ENCODE measurements around the gene SPATA20. TPM values are rescaled to one million over a fixed set of nuclear protein-coding genes. Genes with fewer than 3 reads are reported as not detected.

The SPATA20 gene
- total RNA-seq, 2 experiments from 2014 or later, result 23.9 to 27.3 TPM

DNA sequence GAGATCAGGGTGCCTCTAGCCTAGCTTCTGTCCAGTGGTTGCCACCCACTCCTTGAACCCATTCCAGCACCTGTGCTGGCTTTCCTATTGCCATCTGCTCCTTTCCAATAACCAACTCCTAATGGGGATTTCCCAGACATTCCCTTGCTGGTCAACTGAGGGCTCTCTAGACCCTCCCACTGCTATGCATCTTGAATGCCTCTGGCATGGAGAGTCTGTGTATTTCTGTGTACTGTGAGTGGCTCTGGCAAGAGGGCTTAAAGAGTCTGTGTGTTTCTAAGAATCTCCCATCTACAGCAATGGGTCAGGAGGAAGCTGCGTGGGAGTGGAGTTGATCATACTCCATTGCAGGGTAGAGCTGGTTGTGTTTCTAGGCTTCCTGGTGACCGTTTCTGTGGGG is 25.5 kb upstream of the SPATA20 start:
- POLR2A ChIA-PET, result no interaction called here
- no peaks in the 10 kb centered on the region for H3K9me3 Mint-ChIP-seq (ENCODE audit: insufficient read depth)
- H3K27me3 Mint-ChIP-seq (ENCODE audit: low read depth), result no peaks in the 10 kb centered on the region
- H3K27ac Mint-ChIP-seq, result no peak overlapping the region
- H3K4me3 Mint-ChIP-seq, result no peak overlapping the region
- H3K36me3 Mint-ChIP-seq (ENCODE audit: low read depth), result no peaks in the 10 kb centered on the region
- CTCF ChIA-PET, result no interaction called here
- DNase-seq, result no peak
- H3K4me1 Mint-ChIP-seq (ENCODE audit: low read depth), result peaks cover 1% of the 10 kb centered on the region
- no peak for ATAC-seq

DNA sequence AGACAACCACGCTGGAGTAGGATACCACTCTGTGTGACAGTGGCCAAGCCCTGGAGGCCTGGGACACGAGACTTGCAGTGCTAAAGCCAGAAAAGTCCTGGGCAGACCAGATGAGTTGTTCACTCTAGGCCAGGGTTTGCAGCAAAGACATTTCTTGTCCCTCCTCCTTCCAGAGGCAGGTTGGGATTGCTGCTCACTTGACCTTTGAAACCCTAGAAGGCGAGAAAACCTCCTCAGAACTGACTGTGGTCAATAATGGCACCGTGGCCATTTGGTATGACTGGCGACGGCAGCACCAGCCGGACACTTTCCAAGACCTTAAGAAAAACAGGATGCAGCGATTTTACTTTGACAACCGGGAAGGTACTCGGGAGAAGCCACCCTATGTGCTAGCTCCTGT is 24.2 kb upstream of the SPATA20 start:
- CTCF ChIA-PET, result no interaction called here
- Mint-ChIP-seq H3K4me3 (no peak overlapping the region), H3K9me3 (ENCODE audit: insufficient read depth) (no peaks in the 10 kb centered on the region)

GRCh38 chr17:50523208-50523607 is 23.8 kb upstream of the SPATA20 start:
- ChIA-PET POLR2A (no interaction called here), CTCF (no interaction called here)
- Mint-ChIP-seq H3K9me3 (ENCODE audit: insufficient read depth) (no peaks in the 10 kb centered on the region), H3K27me3 (ENCODE audit: low read depth) (no peaks in the 10 kb centered on the region), H3K36me3 (ENCODE audit: low read depth) (no peaks in the 10 kb centered on the region), H3K27ac (no peak overlapping the region), H3K4me3 (no peak overlapping the region), H3K4me1 (ENCODE audit: low read depth) (peaks cover 1% of the 10 kb centered on the region)
- DNase-seq (no peak), ATAC-seq (no peak)

More for the DNA sequence above, 24.2 kb upstream of the SPATA20 start:
- ATAC-seq (no peak), DNase-seq (no peak)
- no peaks in the 10 kb centered on the region for H3K27me3 Mint-ChIP-seq (ENCODE audit: low read depth)
- H3K4me1 Mint-ChIP-seq (ENCODE audit: low read depth), result peaks cover 1% of the 10 kb centered on the region
- H3K27ac Mint-ChIP-seq, result no peak overlapping the region
- H3K36me3 Mint-ChIP-seq (ENCODE audit: low read depth), result no peaks in the 10 kb centered on the region
- POLR2A ChIA-PET, result interaction anchor here (0.6 kb wide), 1 partner anchor 197 kb away, joined by 5 read pairs; the partner anchor contains the start of gene LUC7L3

- Mint-ChIP-seq H3K36me3 (ENCODE audit: low read depth) (no peaks in the 10 kb centered on the region), H3K27ac (no peak overlapping the region), H3K4me3 (no peak overlapping the region), H3K27me3 (ENCODE audit: low read depth) (peaks cover 2% of the 10 kb centered on the region), H3K9me3 (ENCODE audit: insufficient read depth) (no peaks in the 10 kb centered on the region), H3K4me1 (ENCODE audit: low read depth) (peaks cover 1% of the 10 kb centered on the region)
- DNase-seq, result no peak
- ChIA-PET POLR2A (no interaction called here), CTCF (interaction anchor here (1.2 to 1.7 kb wide), 2 partner anchors 23 to 46 kb away, joined by 3 read pairs; no protein-coding TSS in a partner anchor)
- ATAC-seq, result no peak
Observed at GRCh38 chr17:50524838-50525237, 22.1 kb upstream of the SPATA20 start.

GRCh38 chr17:50527155-50527762 is 19.7 kb upstream of the SPATA20 start:
- Mint-ChIP-seq H3K27ac (no peak overlapping the region), H3K27me3 (ENCODE audit: low read depth) (peaks cover 16% of the 10 kb centered on the region), H3K4me1 (ENCODE audit: low read depth) (peaks cover 4% of the 10 kb centered on the region), H3K36me3 (ENCODE audit: low read depth) (no peaks in the 10 kb centered on the region), H3K4me3 (no peak overlapping the region), H3K9me3 (ENCODE audit: insufficient read depth) (no peaks in the 10 kb centered on the region)
- ATAC-seq (no peak), DNase-seq (no peak)
- CTCF ChIA-PET, result interaction anchor here (0.7 to 1.0 kb wide), 2 partner anchors 44 to 48 kb away, joined by 3 read pairs; no protein-coding TSS in a partner anchor
- POLR2A ChIA-PET, result interaction anchor here (0.6 to 2.1 kb wide), 2 partner anchors 16 to 18 kb away, joined by 4 to 6 read pairs; no protein-coding TSS in a partner anchor

- Mint-ChIP-seq H3K27ac (no peak overlapping the region), H3K4me3 (no peak overlapping the region), H3K4me1 (ENCODE audit: low read depth) (peaks cover 7% of the 10 kb centered on the region), H3K36me3 (ENCODE audit: low read depth) (no peaks in the 10 kb centered on the region), H3K9me3 (ENCODE audit: insufficient read depth) (no peaks in the 10 kb centered on the region), H3K27me3 (ENCODE audit: low read depth) (peaks cover 23% of the 10 kb centered on the region)
- ATAC-seq (no peak), DNase-seq (no peak)
- ChIA-PET POLR2A (interaction anchor here (0.6 to 2.1 kb wide), 2 partner anchors 16 to 19 kb away, joined by 4 to 6 read pairs; no protein-coding TSS in a partner anchor), CTCF (interaction anchor here (1.0 kb wide), 1 partner anchor 49 kb away, joined by 3 read pairs; no protein-coding TSS in a partner anchor)
Observed at GRCh38 chr17:50527949-50528474, 19.0 kb upstream of the SPATA20 start.

GRCh38 chr17:50529849-50530248 is 17.1 kb upstream of the SPATA20 start:
- CTCF ChIA-PET, result interaction anchor here (1.7 kb wide), 1 partner anchor 12 kb away, joined by 4 read pairs; no protein-coding TSS in a partner anchor
- ATAC-seq (no peak), DNase-seq (no peak)
- Mint-ChIP-seq H3K36me3 (ENCODE audit: low read depth) (no peaks in the 10 kb centered on the region), H3K4me1 (ENCODE audit: low read depth) (peaks cover 15% of the 10 kb centered on the region), H3K27ac (no peak overlapping the region), H3K9me3 (ENCODE audit: insufficient read depth) (no peaks in the 10 kb centered on the region), H3K27me3 (ENCODE audit: low read depth) (peaks cover 41% of the 10 kb centered on the region), H3K4me3 (no peak overlapping the region)
- POLR2A ChIA-PET, result no interaction called here

DNA sequence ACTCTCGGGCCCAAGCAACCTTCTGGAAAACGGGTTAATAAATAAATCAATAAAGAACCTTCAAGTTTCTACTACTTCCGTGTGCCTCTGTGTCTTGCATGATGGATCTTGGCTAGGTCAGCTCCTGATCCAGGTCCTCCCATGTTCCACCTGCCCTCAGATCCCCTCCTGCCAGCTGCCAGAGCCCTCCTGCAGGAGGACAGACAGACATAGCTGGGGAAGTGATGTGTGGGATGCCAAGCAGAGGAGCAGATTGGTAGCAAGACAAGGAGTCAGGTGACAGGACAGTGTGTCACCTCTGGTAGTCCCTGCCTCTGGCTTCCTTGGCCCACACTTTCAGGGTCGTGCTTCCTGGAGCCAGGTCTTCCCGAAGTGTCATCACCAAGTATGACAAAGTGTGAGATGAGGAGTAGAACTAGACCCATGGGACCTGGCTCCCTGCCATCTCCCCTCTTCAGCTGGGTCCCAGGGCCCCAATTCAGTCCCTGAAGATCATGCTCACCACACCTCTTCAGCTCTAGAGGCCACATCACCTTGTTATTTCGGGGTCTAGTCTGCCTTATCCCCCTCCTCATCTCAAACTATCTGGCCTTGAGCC is 15.4 kb upstream of the SPATA20 start:
- ATAC-seq (no peak), DNase-seq (no peak)
- H3K4me3 Mint-ChIP-seq, result no peak overlapping the region
- H3K27me3 Mint-ChIP-seq (ENCODE audit: low read depth), result peaks cover 51% of the 10 kb centered on the region
- no peak overlapping the region for H3K27ac Mint-ChIP-seq
- CTCF ChIA-PET, result interaction anchor here (1.7 kb wide), 1 partner anchor 11 kb away, joined by 4 read pairs; no protein-coding TSS in a partner anchor
- H3K36me3 Mint-ChIP-seq (ENCODE audit: low read depth), result no peaks in the 10 kb centered on the region
- POLR2A ChIA-PET, result no interaction called here
- H3K9me3 Mint-ChIP-seq (ENCODE audit: insufficient read depth), result no peaks in the 10 kb centered on the region
- H3K4me1 Mint-ChIP-seq (ENCODE audit: low read depth), result peaks cover 15% of the 10 kb centered on the region

DNA sequence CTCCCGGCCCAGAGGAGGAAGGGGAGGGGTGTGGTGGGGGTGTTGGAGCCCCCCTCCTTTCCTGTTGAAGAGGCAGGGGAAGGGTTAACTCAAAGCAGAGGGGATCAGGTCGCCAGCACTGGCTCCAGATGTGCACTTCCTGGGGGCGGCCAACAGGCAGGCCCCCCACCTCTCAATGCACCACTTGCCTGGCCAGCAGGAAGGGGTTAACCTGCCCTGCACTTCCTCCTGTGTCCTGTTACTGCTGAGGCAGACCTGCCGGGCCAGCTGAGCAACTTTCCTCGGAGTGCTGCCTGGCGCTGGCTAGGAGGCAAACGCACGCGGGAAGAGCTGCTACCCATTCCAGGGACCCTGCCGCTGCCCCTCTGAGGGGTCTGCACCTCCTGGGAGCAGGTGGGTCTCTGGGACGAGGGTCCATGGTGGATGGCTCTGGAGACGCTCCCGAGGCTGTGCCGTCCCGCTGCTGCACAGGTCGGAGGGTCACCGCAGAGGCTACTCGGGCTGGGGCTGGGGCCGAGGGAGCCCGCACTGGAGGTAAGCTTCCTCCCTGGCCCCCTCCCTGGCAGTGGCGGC is 14.4 kb upstream of the SPATA20 start, which contains the start of gene EPN3:
TSS of gene EPN3 (plus strand) at position 284 of the 573 bp plus-strand sequence. CDS start 3,822 bp downstream, outside the sequence.
- no peak within 1 kb of the TSS for H3K27ac Mint-ChIP-seq

DNA sequence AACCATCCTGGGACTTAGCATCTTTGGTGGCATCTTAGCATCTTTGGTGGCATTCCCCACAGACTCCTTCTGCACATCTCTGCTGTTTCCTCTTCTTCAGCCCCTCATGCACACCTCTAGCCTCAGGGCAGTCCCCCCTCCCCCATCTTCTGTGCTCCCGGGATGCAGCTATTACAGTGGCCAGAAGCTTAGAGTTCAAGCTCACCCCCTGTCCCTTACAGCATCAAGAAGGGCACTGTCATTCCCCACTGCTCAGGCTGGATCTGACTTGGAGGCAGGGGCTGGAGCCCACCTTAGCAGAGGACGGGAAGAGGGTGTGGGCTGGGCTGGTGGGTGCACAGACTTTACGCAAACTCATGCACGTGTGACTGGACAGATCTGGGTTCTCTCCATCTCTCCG is 13.8 kb upstream of the SPATA20 start:
- CTCF ChIA-PET, result interaction anchor here (1.2 to 1.6 kb wide), 2 partner anchors 12 to 98 kb away, joined by 4 read pairs; no protein-coding TSS in a partner anchor
- no peak for ATAC-seq
- H3K27ac Mint-ChIP-seq, result no peak overlapping the region
- no peaks in the 10 kb centered on the region for H3K9me3 Mint-ChIP-seq (ENCODE audit: insufficient read depth)
- POLR2A ChIA-PET, result no interaction called here
- no peak for DNase-seq
- H3K4me1 Mint-ChIP-seq (ENCODE audit: low read depth), result peaks cover 15% of the 10 kb centered on the region
- no peaks in the 10 kb centered on the region for H3K36me3 Mint-ChIP-seq (ENCODE audit: low read depth)
- peaks cover 51% of the 10 kb centered on the region for H3K27me3 Mint-ChIP-seq (ENCODE audit: low read depth)
- no peak overlapping the region for H3K4me3 Mint-ChIP-seq

More for the DNA sequence above, 14.4 kb upstream of the SPATA20 start, which contains the start of gene EPN3:
- H3K4me3 Mint-ChIP-seq, result no peak within 1 kb of the TSS
- H3K27me3 Mint-ChIP-seq (ENCODE audit: low read depth), result peaks cover 51% of the 10 kb centered on the region
- peak; percentile 48 for ATAC-seq
- no peaks in the 10 kb centered on the region for H3K36me3 Mint-ChIP-seq (ENCODE audit: low read depth)
- CTCF ChIA-PET, result interaction anchor here (1.2 to 1.6 kb wide), 2 partner anchors 12 to 98 kb away, joined by 4 read pairs; no protein-coding TSS in a partner anchor
- H3K9me3 Mint-ChIP-seq (ENCODE audit: insufficient read depth), result no peaks in the 10 kb centered on the region
- POLR2A ChIA-PET, result no interaction called here
- peaks cover 15% of the 10 kb centered on the region for H3K4me1 Mint-ChIP-seq (ENCODE audit: low read depth)
- no peak for DNase-seq

DNA sequence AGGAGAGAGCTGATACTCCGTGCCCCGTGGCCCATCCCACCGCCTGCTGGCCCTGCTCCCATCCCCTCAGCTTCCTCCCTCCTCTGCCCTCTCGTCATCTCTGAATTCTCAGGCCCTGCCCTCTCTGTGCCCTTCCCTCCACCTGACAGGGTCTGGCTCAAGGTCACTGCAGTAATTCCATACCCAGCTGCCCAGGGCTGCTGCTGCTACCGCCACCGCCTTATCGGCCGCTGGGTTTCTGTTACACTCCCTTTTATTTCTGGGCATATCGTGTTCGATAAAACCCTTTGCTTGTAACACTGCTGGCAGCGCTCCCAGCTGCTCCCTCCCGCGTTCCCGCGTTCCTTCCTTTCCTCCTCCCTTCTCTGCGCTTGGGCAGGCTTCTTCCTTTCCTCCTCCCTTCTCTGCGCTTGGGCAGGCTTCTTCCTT is 13.2 kb upstream of the SPATA20 start:
- H3K4me1 Mint-ChIP-seq (ENCODE audit: low read depth), result peaks cover 15% of the 10 kb centered on the region
- ATAC-seq, result no peak
- H3K27ac Mint-ChIP-seq, result no peak overlapping the region
- no peaks in the 10 kb centered on the region for H3K36me3 Mint-ChIP-seq (ENCODE audit: low read depth)
- no peak for DNase-seq
- ChIA-PET CTCF (interaction anchor here (1.2 to 1.6 kb wide), 2 partner anchors 11 to 97 kb away, joined by 4 read pairs; no protein-coding TSS in a partner anchor), POLR2A (no interaction called here)
- H3K4me3 Mint-ChIP-seq, result no peak overlapping the region
- H3K27me3 Mint-ChIP-seq (ENCODE audit: low read depth), result peaks cover 51% of the 10 kb centered on the region
- H3K9me3 Mint-ChIP-seq (ENCODE audit: insufficient read depth), result no peaks in the 10 kb centered on the region
